SW480 (cell line): Measurements from ENCODE around the gene CCR4.
"Not testable (repeated sequence)": the region's sequence is repeated elsewhere in the genome, so short reads cannot be mapped to it uniquely, and the experiment has no call there.

Source experiments
- DNase-seq: peaks from one replicate; pipeline ENCODE4 v3.0.0-alpha.2; 2016; ENCODE audit warnings: low spot score

The CCR4 gene

GRCh38 chr3:32983124-32983523 lies 31.7 kb downstream of the CCR4 start:
- DNase-seq = no peak

- not testable (repeated sequence) for DNase-seq
Measured at GRCh38 chr3:32984918-32985317, 33.5 kb downstream of the CCR4 start.

GRCh38 chr3:32989171-32989570 lies 37.7 kb downstream of the CCR4 start:
- no peak for DNase-seq

GRCh38 chr3:32990116-32990515 lies 38.7 kb downstream of the CCR4 start:
- no peak for DNase-seq

- DNase-seq = no peak
Measured at GRCh38 chr3:32991781-32992180, 40.3 kb downstream of the CCR4 start.

GRCh38 chr3:32992310-32992686 lies 40.9 kb downstream of the CCR4 start:
- DNase-seq = no peak

- DNase-seq = no peak
Measured at GRCh38 chr3:32994045-32994444, 42.6 kb downstream of the CCR4 start.

- DNase-seq = no peak
Measured at GRCh38 chr3:32995098-32995497, 43.7 kb downstream of the CCR4 start.

- no peak for DNase-seq
Measured at GRCh38 chr3:32996048-32996754, 44.8 kb downstream of the CCR4 start.

- no peak for DNase-seq
Measured at GRCh38 chr3:32996755-32997091, 45.3 kb downstream of the CCR4 start.

- DNase-seq = no peak
Measured at GRCh38 chr3:32998631-32999451, 47.4 kb downstream of the CCR4 start.

- DNase-seq = no peak
Measured at GRCh38 chr3:33000691-33001385, 49.4 kb downstream of the CCR4 start.

GRCh38 chr3:33001889-33002288 lies 50.4 kb downstream of the CCR4 start:
- DNase-seq = no peak

GRCh38 chr3:33003308-33003707 lies 51.9 kb downstream of the CCR4 start:
- DNase-seq = no peak

- no peak for DNase-seq
Measured at GRCh38 chr3:33004205-33004604, 52.8 kb downstream of the CCR4 start.

GRCh38 chr3:33004961-33005360 lies 53.5 kb downstream of the CCR4 start:
- no peak for DNase-seq
